HepG2 (cell line): Measurements from ENCODE around the gene TMEM107. TPM values are rescaled to one million over a fixed set of nuclear protein-coding genes. Genes with fewer than 3 reads are reported as not detected.

Experiments
- HBP1 ChIP-seq: IDR thresholded peaks from 2 replicates; pipeline ENCODE4 v1.6.1; 2016; ENCODE audit warnings: low read depth, control low read depth
- MED8 ChIP-seq: sonication (generic); formaldehyde crosslinking; IDR thresholded peaks from 2 replicates; pipeline ENCODE4 v1.8.1; 2023; ENCODE audit warnings: mild to moderate bottlenecking, missing genetic modification reagents; ENCODE audit not compliant: insufficient replicate concordance
- REPIN1 ChIP-seq: sonication (generic); formaldehyde crosslinking; IDR thresholded peaks from 2 replicates; pipeline ENCODE4 v1.8.0; 2022; ENCODE audit warnings: missing genetic modification reagents, low read depth, mild to moderate bottlenecking, borderline replicate concordance
- RERE ChIP-seq: IDR thresholded peaks from 2 replicates; pipeline ENCODE4 v1.6.1; 2016; ENCODE audit warnings: low read depth, missing genetic modification reagents, missing compliant biosample characterization
- ZBTB49 ChIP-seq: sonication (generic); formaldehyde crosslinking; IDR thresholded peaks from 2 replicates; pipeline ENCODE4 v1.4.0; 2020; ENCODE audit warnings: missing genetic modification reagents, borderline replicate concordance
- ZNF142 ChIP-seq: sonication (generic); formaldehyde crosslinking; IDR thresholded peaks from 2 replicates; pipeline ENCODE4 v1.4.0; 2020; ENCODE audit warnings: missing genetic modification reagents
- ZNF235 ChIP-seq: sonication (generic); formaldehyde crosslinking; IDR thresholded peaks from 2 replicates; pipeline ENCODE4 v1.8.1; 2023; ENCODE audit warnings: mild to moderate bottlenecking, missing genetic modification reagents, borderline replicate concordance
- ZNF260 ChIP-seq: sonication (generic); formaldehyde crosslinking; IDR thresholded peaks from 2 replicates; pipeline ENCODE4 v1.4.0; 2020; ENCODE audit warnings: missing genetic modification reagents, low read depth, mild to moderate bottlenecking, borderline replicate concordance
- ZNF331 ChIP-seq: sonication (generic); formaldehyde crosslinking; IDR thresholded peaks from 2 replicates; pipeline ENCODE4 v1.4.0; 2020; ENCODE audit warnings: missing genetic modification reagents
- ZNF7 ChIP-seq: IDR thresholded peaks from 2 replicates; pipeline ENCODE4 v1.6.1; 2016; ENCODE audit warnings: missing biosample characterization, missing genetic modification reagents
- ZNF839 ChIP-seq: sonication (generic); formaldehyde crosslinking; IDR thresholded peaks from 2 replicates; pipeline ENCODE4 v1.4.0; 2020; ENCODE audit warnings: missing genetic modification reagents, mild to moderate bottlenecking, borderline replicate concordance
- polyA plus RNA-seq, 8 experiments: library from polyadenylated mRNA; depleted of rRNA in 3 of 8; stranded (reverse) in 7 of 8; unstranded in 1 of 8; fragments of >200 nt; fragmentation: Illumina TruSeq in 4 of 8; extraction: Trizol in 4 of 8; gene quantifications; 2 replicates each; pipeline versions ENCODE4 v1.2.1 to v1.2.3, GENCODE V29; 2011 to 2016; ENCODE audit warnings: low read depth in 4 of 8, missing spikeins in 1 of 8, mixed read lengths in 1 of 8; ENCODE audit not compliant: insufficient read depth in 1 of 8
- total RNA-seq, 5 experiments: library from RNA; depleted of rRNA; stranded (reverse); fragments of >200 nt; fragmentation: Illumina TruSeq; extraction: Trizol; gene quantifications; 2 replicates each; pipeline ENCODE4 v1.2.3, GENCODE V29; 2016; ENCODE audit warnings: low read depth in 1 of 5

The TMEM107 gene
- total and polyA plus RNA-seq, 2 of the 13 experiments (the other 11 are each of a cell fraction or from before 2014, with no cell fraction given): 7.2 to 15.3 TPM

- TF ChIP-seq RERE (CRISPR knock-in tag) (peak; percentile 56; the same call in 1 of the 2 replicates), ZNF235 (no peak), MED8 (CRISPR knock-in tag) (no peak), ZNF260 (no peak), ZNF142 (CRISPR knock-in tag) (0 out of 2 replicates have a peak, but pooled peaks have one; percentile 5), ZNF331 (CRISPR knock-in tag) (no peak), ZNF839 (CRISPR knock-in tag) (no peak), HBP1 (CRISPR knock-in tag) (no peak), ZBTB49 (no peak), REPIN1 (CRISPR knock-in tag) (no peak), ZNF7 (no peak)
Measured at GRCh38 chr17:8210761-8211458, 34.7 kb upstream of the TMEM107 start (continued).
